PFSK-1 (cell line): Measurements from ENCODE around the gene SPR.

Experiments
- FOXP2 ChIP-seq: optimal IDR thresholded peaks from 2 replicates; pipeline ENCODE3; 2011; ENCODE audit warnings: borderline replicate concordance, control low read depth, inconsistent platforms; ENCODE audit not compliant: insufficient read depth; ENCODE audit errors: extremely low read length, extremely low read depth
- POLR2AphosphoS5 ChIP-seq: IDR thresholded peaks from 2 replicates; pipeline ENCODE4 v1.6.1; 2012; ENCODE audit warnings: low read depth, mild to moderate bottlenecking, control low read depth, low read length, moderate library complexity

DNA sequence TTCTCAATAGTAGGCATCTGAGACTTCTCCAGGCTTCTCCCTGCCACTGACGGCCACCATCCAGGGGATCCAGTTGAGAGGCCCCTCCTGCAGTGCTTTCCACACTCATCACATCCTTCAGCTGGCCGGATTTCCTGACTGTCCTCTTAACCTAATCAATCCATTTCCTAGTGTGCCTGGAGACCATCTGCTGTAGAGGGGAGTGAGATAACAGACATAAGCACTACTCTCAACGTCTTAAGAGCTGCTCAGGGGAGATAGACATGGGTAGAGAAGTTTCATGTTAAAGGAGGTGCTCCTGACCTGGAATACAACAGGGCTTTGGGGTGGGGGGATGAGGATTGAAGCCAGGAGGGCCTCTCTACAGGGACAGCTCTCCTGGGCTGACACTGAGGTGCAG, 14.2 kb downstream of the SPR start:
- no peak for TF ChIP-seq POLR2AphosphoS5
- no peak for TF ChIP-seq FOXP2
